ENCODE results near the gene RIC1. TPM values are rescaled to one million over a fixed set of nuclear protein-coding genes. Genes with fewer than 3 reads are reported as not detected.

Gene RIC1
- total RNA-seq = 29.4 and 32.4 TPM in 2 replicates

DNA sequence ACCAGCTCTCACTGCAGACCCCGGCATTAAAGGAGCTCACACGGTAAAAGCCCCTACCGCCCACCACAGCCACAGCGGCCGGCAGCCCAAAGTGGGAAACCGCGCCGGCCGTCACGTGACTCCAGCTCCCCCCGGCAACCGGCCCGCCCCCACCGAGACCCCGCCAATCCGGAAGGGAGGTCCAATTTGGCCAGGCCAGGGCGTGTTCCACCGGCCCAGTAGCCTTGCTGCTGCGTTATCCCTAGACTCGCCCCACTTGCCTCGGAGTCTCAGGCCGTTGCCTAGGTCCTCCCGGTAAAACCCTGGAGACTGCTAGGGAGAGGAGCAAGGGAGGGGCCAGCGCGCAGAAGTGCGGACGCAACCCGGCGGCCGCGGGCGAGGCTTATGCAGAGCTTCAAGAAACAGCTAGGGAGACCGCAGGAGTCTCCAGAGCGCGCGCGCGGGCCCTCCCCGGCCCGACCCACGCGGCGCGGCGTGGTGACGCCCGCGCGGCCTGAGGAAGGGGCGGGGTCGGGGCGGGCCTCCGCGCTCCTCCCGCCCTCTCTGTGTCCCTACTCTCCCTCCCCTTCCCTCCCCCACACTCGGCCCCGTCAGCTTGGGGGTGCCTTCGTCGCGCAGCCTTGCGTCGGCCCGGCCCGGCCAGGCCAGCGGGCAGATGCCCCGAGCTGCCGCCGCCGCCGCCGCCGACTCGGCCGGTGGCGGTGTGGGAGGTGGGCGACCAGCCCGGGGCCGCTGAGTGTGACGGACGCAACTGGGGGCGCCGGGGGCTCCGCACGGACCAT lies at the start of gene RIC1:
Gene RIC1 (plus strand): TSS at position 578 of the 782 bp plus-strand sequence. CDS start 203 bp downstream, at position 781.

Other genes with a start within 250 kb of the RIC1 start
- gene PLGRKT, start 191.2 kb upstream of the RIC1 start, total RNA-seq = 6.1 and 6.2 TPM in 2 replicates
- gene CD274, start 178.6 kb upstream of the RIC1 start, total RNA-seq = 3.7 and 6.9 TPM in 2 replicates
- 0.34 and 0.54 TPM in 2 replicates for gene PDCD1LG2, start 118.6 kb upstream of the RIC1 start, total RNA-seq
- gene ERMP1, start 204.0 kb downstream of the RIC1 start, total RNA-seq = 12.4 and 19.5 TPM in 2 replicates